Bronchial epithelial cell (primary cell): ENCODE results near the gene COL17A1. TPM values are rescaled to one million over a fixed set of nuclear protein-coding genes. Genes with fewer than 3 reads are reported as not detected.

ENCODE experiments used
- DNase-seq: peaks from one replicate; pipeline ENCODE4 v3.0.0-alpha.2; 2010; ENCODE audit warnings: low read depth
- FAIRE-seq: peaks from 2 replicates; lab custom pipeline; 2011; peaks lifted over from hg19 to GRCh38; lab: Jason Lieb, UNC
- H3K27me3 ChIP-seq: 2 replicates; pipeline ENCODE4 v1.5.1; 2011; ENCODE audit warnings: low read length; ENCODE audit not compliant: control insufficient read depth, insufficient read depth
- H3K36me3 ChIP-seq: 2 replicates; pipeline ENCODE4 v1.5.1; 2011; ENCODE audit warnings: low read length; ENCODE audit not compliant: control insufficient read depth, insufficient read depth
- H3K4me3 ChIP-seq: 2 replicates; pipeline ENCODE4 v1.5.1; 2011; ENCODE audit warnings: mild to moderate bottlenecking, low read depth, low read length, control low read depth
- total RNA-seq: library from RNA; depleted of rRNA; stranded (reverse); fragments of >200 nt; gene quantifications from 2 replicates; pipeline ENCODE4 v1.2.1, GENCODE V29; 2014
- TF ChIP-seq, protein P1 (sequence below): IDR thresholded peaks from 2 replicates; pipeline ENCODE4 v1.5.1; 2011; ENCODE audit warnings: mild to moderate bottlenecking, moderate library complexity, low read length, control low read depth, inconsistent platforms; ENCODE audit not compliant: insufficient read depth, severe bottlenecking

COL17A1 gene
- total RNA-seq, 1 donor from 2014 or later = 594 TPM

DNA sequence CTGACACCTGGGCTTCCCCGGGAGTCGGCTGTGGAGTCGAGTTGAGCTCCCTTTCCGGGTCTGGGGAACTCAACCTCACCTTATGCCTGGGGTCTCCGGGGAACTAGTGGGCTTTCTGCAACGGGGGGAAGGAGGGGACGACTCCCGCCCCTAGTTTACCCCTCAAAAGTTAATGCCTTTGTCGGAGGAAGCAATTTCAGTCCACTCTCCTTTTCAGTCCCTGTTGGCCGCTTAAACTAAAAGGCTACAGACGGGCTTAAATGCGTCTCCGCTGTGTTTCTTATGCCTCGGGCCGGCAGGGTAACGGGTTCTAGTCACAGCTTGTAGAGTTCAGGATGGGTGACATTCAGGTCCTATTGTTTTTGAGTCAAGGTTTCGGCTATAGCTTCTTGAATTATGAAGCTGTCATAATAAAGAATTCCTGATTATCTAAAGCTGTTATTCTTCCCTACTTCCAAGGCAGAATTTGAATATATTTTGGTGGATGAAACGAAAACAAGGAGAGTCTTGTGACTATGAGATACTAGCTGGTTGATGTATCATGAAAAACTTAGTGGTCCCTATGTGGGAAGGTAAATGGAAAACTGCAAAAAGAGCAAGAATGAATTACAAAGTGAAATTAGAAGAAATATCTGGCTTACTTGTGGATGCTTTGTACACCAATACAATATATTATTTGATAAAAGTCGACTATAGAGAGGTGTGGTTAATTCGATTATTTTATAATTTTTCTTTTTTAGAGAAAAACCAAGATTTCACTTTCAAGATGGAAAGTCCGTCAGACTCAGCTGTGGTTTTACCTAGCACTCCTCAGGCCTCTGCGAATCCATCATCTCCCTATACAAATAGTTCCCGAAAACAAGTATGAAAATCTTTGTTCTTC lies 36.8 kb upstream of the COL17A1 start:
- TF ChIP-seq, protein P1, sequence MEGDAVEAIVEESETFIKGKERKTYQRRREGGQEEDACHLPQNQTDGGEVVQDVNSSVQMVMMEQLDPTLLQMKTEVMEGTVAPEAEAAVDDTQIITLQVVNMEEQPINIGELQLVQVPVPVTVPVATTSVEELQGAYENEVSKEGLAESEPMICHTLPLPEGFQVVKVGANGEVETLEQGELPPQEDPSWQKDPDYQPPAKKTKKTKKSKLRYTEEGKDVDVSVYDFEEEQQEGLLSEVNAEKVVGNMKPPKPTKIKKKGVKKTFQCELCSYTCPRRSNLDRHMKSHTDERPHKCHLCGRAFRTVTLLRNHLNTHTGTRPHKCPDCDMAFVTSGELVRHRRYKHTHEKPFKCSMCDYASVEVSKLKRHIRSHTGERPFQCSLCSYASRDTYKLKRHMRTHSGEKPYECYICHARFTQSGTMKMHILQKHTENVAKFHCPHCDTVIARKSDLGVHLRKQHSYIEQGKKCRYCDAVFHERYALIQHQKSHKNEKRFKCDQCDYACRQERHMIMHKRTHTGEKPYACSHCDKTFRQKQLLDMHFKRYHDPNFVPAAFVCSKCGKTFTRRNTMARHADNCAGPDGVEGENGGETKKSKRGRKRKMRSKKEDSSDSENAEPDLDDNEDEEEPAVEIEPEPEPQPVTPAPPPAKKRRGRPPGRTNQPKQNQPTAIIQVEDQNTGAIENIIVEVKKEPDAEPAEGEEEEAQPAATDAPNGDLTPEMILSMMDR = no peak
- H3K36me3 ChIP-seq = no peaks in the 10 kb centered on the region
- no peaks in the 10 kb centered on the region for H3K27me3 ChIP-seq
- no peak for FAIRE-seq
- no peak for DNase-seq
- H3K4me3 ChIP-seq = peak overlapping the region; percentile 54

DNA sequence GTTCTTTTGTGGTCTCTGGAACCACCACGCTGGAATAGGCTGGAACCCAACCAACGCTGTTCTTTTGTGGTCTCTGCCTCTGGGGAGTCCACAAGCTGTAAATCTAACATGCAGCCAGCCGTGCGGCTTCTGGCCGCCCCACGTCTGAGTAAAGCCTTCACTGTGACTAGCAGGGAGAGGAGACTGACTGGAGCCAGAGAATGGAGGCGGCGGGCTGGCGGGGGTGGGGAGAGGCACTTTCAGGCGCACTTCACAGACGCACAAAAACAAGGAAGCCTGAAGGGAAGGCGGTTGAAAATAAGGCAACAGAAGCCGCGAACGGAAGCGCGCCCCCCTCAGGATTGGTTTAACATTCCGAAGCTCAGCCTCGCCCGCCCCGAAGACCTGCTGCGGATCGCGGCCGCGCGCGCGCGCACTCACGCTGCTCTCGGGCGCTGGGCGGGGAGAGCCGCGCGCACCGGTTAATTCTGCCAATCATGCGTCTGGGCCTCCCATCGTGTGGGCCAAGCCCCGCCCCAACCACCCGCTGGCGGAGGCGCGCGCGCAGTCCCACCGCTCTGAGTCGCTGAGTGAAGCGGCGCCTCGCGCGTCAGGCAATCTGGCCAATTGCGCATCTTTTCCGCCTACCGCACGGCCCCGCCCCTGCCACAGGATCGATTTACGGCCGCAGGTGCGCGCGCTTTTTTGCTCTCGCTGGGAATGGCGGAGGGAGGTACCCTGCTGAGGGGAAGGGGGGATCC lies 36.0 kb upstream of the COL17A1 start, which contains the start of gene SFR1:
SFR1 (plus strand) TSS at position 687 of the 740 bp plus-strand sequence; CDS start at position 700, 13 bp downstream.
- DNase-seq (peak; percentile 93), FAIRE-seq (peak; percentile 58)
- TF ChIP-seq, protein P1 = peak; percentile 81
- H3K27me3 ChIP-seq = no peaks in the 10 kb centered on the region
- peak within 1 kb of the TSS; percentile 60 for H3K4me3 ChIP-seq
- H3K36me3 ChIP-seq = no peaks in the 10 kb centered on the region

DNA sequence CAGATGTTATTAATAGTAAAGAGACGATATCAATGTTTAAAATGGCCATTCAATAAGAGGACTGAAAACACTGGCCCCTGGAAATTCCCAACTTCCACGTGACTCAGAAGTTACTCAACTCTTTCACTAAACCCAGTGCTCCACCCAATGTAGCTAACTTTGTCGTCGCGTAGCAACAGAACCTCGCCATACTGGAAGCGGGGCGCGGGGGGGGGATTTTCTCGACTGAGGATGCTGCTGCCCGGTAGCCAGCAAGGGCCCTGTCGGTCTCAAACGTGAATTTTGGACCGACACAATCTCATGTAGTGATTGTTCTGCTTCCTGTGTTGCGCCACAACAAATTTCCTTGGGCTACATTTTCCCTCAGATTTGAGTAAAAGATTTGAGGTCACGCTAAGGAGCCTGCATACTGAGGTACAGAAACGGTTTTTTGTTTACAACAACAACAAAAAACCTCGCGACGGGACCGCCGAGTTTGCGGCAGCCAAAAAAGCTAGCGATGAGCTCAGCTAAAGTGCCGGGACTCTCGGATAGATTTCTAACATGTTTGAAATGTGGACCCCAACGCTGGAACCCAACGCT lies 35.3 kb upstream of the COL17A1 start:
- H3K27me3 ChIP-seq = no peaks in the 10 kb centered on the region
- FAIRE-seq = no peak

DNA sequence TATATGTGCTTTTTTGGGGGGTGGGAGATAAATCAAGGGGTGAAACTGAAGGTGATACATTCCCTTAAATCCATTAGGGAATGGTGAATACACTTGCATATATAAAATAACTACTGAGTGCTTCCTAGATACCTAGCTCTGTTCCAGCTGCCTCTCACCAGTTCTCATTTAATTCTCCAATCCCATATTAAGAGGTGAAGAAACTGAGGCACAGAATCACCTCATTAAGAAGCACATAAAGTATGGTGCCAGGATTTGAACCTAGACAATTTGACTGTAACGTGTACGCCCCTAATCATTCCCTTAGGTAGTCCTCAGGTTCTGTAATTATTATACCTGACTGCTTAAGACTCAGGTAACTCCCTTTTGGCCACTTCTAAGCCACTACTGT lies 34.8 kb upstream of the COL17A1 start:
- DNase-seq (no peak), FAIRE-seq (no peak)
- H3K36me3 ChIP-seq = no peaks in the 10 kb centered on the region
- H3K4me3 ChIP-seq = peak overlapping the region; percentile 60
- no peaks in the 10 kb centered on the region for H3K27me3 ChIP-seq
- TF ChIP-seq, protein P1 = no peak

More for the DNA sequence above, 35.3 kb upstream of the COL17A1 start:
- Histone ChIP-seq H3K36me3 (no peaks in the 10 kb centered on the region), H3K4me3 (peak overlapping the region; percentile 60)
- DNase-seq = peak; percentile 99
- TF ChIP-seq, protein P1 = no peak

DNA sequence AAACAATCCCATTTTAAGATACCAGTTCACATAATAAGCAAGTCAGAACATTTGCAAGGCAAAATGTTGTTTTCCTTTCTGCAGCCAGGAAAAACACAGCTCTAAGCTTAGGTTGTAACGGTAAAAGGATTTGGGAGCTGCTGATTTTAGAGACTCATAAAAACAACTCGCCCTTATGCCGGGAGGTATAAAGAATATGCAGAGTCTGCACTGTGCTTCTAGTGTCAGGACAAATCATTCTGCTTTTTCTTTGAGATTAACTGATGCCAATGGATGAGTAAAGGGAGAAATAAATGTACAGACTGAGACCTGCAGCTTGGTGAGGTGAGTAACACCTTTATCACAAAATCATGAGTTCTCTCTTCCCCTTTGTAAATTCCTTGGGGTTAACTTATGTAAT lies 34.3 kb upstream of the COL17A1 start:
- TF ChIP-seq, protein P1 = no peak
- H3K36me3 ChIP-seq = no peaks in the 10 kb centered on the region
- peak; percentile 93 for DNase-seq
- H3K4me3 ChIP-seq = no peak overlapping the region
- FAIRE-seq = no peak
- no peaks in the 10 kb centered on the region for H3K27me3 ChIP-seq
